H1 (cell line): Measurements from ENCODE around the gene CA9. TPM values are rescaled to one million over a fixed set of nuclear protein-coding genes. Genes with fewer than 3 reads are reported as not detected.

ENCODE experiments used
- CHD1 ChIP-seq: IDR thresholded peaks from 2 replicates; pipeline ENCODE4 v1.6.1; 2012; ENCODE audit warnings: low read depth, low read length, improper control_type of control experiment
- GTF2F1 ChIP-seq: IDR thresholded peaks from 2 replicates; pipeline ENCODE4 v1.6.1; 2012; ENCODE audit warnings: low read depth, low read length, improper control_type of control experiment, borderline replicate concordance
- HDAC2 ChIP-seq, 2 experiments: fragments of 300-600 bp in 1 of 2; sonication (generic) in 1 of 2; IDR thresholded peaks; 2 replicates each; pipeline ENCODE4 v1.6.1; 2011 to 2012; ENCODE audit warnings: low read depth in 2 of 2, low read length in 2 of 2, mild to moderate bottlenecking in 2 of 2, moderate library complexity in 2 of 2, borderline replicate concordance in 1 of 2, inconsistent platforms in 1 of 2
- MAX ChIP-seq: IDR thresholded peaks from 2 replicates; pipeline ENCODE4 v1.6.1; 2012; ENCODE audit warnings: inconsistent platforms
- RBBP5 ChIP-seq: IDR thresholded peaks from 2 replicates; pipeline ENCODE4 v1.7.1; 2012; ENCODE audit warnings: low read depth, mild to moderate bottlenecking, inconsistent platforms, low read length, moderate library complexity, borderline replicate concordance
- SP4 ChIP-seq: IDR thresholded peaks from 2 replicates; pipeline ENCODE4 v1.6.1; 2012; ENCODE audit warnings: low read length, inconsistent platforms
- polyA plus RNA-seq, 7 experiments: library from polyadenylated mRNA; depleted of rRNA in 3 of 7; stranded (reverse) in 5 of 7; unstranded in 2 of 7; fragments of >200 nt in 5 of 7; fragments of 200-250 nt in 2 of 7; gene quantifications; 1 replicate in 5 of 7; 2 replicates in 1 of 7; 4 replicates in 1 of 7; pipeline versions ENCODE4 v1.2.1 to v1.2.3, GENCODE V29; 2011 to 2013; ENCODE audit warnings: missing spikeins in 2 of 7, mixed read lengths in 2 of 7
- total RNA-seq: library from RNA; stranded (reverse); fragmentation: NEBNext Ultra II Directional; extraction: Animal tissue kit (Norgen Biotek cat#: 25700); gene quantifications from 2 replicates; pipeline ENCODE4 v1.2.1, GENCODE V29; 2021

The CA9 gene
- total and polyA plus RNA-seq, 2 of the 8 experiments (the other 6 are each of a cell fraction or from before 2014, with no cell fraction given): 1.3 to 1.8 TPM

- TF ChIP-seq SP4: no peak
- TF ChIP-seq HDAC2 (IDR thresholded peaks at IDR 0.05; ENCODE audit: borderline replicate concordance in 1 of 2, low read depth in 2 of 2, low read length in 2 of 2): no peak
- TF ChIP-seq MAX: no peak
- TF ChIP-seq RBBP5: no peak
- no peak for TF ChIP-seq CHD1
- TF ChIP-seq GTF2F1: no peak
- TF ChIP-seq, all 59 proteins: peak for 0
Observed at GRCh38 chr9:35703906-35704672, 30.4 kb downstream of the CA9 start (continued).
